HG02885 (cell line): ENCODE measurements around the gene HSBP1L1.

Experiments used
- ATAC-seq: cut with Tn5 transposase; IDR thresholded peaks from one replicate; pipeline ENCODE4 v1.9.1; 2021; ENCODE audit warnings: mild to moderate bottlenecking; ENCODE audit not compliant: unreplicated experiment, poor library complexity

HSBP1L1 gene

DNA sequence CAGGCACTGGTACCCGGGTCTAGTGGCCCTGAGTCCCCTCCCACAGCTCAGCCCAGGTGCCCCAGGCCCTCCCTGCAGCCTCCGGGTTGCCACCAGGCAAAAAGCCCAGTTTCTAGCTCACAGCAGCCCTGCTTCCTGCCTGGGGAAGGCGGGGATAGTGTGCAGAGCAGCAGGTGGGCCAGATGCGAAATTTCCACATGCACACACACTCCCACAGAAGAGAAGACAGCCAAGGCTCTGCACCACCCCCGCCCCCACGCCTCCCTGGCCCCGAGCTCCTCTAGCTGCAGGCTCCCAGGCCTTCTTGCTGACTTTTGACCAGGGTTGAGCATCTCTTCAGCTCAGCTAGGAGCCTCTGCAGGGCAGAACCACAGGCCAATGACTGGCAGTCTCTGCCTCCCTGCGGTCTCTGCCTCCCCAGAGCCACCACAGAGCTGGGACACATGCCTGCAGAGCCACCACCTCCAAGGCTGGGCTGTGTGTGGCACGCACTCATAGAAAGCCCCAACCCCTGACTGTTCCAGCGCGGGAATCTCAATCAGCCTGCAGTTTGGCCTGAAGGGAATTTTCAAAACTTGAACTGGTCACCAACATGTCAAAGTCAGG lies 20.2 kb upstream of the HSBP1L1 start:
- ATAC-seq = peak; percentile 59

DNA sequence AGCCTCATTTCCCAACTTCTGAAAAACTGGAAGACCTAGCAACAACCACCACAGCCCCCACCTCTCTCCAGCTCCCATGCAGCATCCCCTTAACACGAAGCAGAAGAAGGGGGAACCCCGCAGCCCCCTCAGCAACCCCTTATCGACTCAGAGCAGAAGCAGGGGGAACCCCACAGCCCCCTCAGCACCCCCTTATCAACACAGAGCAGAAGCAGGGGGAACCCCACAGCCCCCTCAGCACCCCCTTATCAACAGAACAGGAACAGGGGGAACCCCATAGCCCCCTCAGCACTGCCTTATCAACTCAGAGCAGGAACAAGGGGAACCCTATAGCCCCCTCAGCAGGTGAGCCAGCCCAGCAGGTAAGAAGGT lies 19.7 kb upstream of the HSBP1L1 start:
- peak; percentile 24 for ATAC-seq

DNA sequence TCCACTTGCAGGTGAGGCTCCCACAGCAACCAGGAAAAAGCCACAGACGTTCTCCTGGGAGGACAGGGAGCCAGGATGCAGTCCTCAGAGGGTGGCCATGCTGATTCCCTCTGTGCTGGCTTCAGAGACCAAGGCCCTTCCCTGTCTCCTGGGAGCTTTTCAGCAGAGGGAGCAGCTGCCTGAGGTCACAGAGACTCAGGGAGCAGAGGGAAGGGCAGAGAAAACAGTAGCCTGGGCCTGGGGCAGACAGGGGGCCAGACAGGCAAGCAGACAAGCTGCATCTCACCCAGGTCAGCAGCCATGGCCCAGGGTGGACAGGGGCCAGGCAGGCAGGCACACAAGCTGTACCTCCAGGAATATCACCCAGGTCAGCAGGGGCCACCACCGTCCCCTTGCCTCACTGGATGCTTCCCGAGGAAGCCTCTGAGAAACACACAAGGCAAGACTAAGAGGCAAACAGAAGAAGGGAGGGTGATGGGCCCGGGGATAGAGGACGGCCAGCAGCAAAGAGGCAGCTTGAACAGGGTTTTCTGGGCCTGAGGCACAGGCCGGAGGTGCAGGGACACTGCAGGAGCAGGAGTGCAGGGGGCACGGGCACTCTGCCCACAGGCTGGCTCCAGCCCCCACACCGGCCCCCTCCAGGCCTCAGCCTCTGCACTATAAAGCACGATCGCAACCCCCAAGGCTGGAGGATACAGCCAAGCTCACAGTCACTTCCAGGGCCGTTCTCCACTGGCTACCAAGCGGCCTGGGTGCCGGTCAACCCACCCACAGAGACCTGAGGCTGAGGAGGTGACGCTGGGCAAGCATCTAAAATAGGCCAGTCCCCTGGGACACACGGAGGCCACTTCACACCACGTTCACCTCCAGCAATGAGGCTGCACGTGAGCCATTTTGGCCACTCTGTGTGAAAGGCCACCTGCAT lies 19.1 kb upstream of the HSBP1L1 start:
- no peak for ATAC-seq

DNA sequence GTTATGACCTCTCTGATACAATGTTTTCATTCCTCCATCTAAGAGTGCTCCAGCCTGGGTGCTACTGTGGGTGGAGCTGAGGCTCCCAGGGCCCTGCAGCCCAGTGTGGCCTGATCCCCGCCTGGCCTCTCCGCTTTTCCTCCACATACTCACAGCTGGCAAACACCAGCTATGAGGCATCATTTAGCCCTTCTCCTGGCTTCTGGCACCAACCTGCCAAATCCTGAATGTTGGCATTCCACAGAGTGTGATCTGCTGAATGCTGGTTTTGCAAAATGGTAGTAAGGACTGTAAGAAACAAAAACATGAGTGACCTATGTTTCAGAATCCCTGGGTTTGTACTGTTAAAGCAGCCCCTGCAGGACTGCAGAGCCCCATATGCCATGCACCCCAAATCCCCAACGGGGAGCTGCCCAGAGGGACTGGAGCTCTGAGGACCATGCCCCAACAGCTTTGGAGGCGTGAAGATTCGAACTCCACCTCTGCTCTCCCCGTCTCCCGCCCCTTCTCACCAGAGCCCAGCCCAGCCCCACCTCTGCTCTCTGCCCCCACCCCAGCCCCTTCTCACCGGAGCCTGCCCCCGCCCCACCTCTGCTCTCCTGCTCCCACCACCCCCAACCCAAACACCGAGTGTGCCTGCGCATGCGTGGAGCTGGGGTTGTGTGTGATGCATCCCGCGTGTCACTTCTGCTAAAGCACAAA lies 17.2 kb upstream of the HSBP1L1 start:
- ATAC-seq = no peak

DNA sequence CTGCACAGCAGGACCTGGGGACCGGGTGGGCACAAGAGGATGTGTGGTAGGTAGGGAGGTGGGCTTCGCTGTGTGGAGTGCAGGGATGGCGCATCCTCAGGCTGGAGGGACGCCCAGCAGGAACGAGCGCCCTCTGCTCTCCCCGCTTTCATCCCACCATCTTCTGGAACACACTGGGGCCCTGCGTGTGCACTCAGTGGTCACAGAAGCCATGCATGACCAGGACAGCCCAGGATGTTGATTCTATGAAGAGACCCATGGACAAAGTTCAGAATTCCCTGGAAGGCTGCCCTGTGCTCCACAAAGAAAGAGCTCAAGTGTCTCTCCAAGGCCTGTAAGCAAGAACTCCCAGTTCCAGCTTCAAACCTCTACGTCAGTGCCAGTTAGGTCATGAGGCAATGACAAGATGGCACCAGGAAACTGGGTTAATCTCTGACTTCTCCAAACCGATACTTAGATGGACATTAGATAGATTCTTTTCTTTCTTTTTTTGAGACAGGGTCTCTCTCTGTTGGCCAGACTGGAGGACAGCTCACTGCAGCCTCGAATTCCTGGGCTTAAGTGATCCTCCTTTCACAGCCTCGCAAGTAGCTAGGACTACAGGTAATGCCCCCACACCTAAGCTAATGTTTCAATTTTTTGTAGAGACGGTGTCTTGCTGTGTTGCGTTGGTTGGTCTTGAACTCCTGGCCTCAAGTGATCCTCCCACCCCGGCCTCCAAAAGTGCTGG lies 16.4 kb upstream of the HSBP1L1 start:
- no peak for ATAC-seq

DNA sequence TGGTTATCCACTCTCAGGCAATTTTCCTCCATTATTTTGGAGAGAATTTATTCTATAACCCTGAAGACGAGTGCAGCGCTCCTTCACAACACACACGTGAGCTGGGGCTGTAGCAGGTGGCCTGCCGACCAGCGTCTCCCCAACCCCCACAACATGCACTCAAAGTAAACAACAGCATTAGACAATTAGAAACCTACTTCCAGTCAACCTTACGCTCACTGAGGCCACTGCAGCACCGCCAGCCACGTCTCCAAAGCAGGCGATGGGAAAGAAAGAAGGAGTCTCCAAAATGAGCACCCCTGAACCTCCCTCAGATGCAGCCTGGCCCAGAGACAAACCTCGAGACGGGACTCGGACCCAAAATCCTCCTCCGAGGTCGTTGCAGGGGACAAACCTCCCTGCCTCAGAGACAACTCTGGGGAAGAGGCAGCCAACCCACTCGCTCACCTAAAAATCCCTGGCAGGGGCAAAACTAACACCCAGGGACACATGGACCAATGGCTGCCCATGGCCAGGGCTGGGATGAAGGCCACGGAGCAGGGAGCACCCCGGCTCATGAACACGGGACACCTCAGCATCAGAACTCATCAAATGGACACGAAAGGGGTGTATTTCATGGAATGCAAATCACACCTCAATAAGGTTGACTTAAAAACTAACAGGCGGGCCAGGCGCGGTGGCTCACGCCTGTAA lies 15.6 kb upstream of the HSBP1L1 start:
- no peak for ATAC-seq

DNA sequence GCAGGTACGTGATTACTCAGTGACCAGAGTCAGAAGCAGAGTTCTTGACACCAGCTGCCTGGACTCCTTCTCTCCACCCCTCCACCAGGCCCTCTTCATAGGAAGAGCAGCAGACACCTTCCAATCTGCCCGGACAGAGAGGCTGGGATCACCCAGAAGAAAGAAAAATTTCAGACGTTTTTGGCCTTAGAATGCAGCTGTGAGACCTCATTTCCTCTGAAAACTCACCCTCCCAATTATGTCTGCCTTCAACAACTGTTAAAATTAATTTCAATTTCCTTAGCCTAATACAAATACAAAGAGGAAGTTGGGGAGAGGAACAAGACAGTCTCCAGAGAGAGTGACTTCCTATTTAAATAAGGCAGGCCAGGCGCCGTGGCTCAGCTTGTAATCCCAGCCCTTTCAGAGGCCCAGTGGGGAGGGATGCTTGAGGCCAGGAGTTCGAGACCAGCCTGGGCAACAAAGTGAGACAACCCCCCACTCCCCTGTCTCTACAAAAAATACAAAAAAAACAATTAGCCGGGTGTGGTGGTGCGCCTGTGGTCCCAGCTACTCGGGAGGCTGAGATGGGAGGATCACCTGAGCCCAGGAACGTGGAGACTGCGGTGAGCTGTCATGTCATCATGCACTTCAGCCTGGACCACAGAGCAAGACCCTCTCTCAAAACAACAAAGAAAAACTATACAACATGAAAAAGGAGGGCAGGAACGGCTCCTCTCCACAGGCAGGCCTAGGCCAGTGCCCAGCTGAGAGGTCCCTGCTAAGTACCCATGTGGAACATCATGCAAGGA lies 14.6 kb upstream of the HSBP1L1 start:
- no peak for ATAC-seq

DNA sequence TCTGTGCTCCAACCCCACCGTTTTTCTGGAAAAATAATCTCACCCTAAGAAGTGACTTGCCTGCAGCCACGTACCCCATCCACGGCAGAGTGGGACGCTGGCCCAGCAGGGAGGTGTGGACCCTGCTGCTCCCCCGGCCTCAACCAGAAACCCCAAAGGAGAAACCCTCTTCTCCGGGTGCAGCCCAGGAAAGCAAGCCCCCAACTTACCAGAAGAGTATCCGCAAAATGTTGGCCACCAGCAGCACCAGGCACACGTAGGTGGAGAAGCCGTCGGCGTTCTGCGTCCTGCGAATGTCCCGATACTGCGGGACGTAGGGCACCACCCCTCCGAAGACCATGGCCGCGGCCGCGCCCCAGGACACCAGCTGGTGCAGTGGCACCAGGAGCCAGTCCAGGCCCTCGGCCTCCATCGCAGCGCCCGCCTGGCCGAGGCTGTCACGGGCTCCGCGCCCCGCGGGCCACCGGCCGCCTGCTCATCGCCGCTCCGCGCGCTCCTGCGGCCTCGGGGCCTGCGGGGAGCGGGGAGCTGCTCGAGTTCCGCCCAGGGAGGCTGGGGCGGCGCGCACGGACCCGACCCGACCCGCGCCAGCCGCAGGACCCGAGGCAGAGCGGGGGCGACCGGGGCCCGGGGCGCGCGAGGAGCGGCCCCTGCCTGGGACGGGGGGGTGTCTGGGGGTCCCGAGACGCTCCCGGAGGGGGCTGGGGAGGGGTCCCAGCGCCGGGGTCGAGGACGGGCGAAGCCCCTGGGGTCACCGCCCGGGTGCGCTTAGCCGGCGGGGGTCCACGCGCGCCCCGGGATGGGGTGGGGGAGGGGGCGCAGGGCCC lies 13.7 kb upstream of the HSBP1L1 start:
- ATAC-seq = peak; percentile 27

DNA sequence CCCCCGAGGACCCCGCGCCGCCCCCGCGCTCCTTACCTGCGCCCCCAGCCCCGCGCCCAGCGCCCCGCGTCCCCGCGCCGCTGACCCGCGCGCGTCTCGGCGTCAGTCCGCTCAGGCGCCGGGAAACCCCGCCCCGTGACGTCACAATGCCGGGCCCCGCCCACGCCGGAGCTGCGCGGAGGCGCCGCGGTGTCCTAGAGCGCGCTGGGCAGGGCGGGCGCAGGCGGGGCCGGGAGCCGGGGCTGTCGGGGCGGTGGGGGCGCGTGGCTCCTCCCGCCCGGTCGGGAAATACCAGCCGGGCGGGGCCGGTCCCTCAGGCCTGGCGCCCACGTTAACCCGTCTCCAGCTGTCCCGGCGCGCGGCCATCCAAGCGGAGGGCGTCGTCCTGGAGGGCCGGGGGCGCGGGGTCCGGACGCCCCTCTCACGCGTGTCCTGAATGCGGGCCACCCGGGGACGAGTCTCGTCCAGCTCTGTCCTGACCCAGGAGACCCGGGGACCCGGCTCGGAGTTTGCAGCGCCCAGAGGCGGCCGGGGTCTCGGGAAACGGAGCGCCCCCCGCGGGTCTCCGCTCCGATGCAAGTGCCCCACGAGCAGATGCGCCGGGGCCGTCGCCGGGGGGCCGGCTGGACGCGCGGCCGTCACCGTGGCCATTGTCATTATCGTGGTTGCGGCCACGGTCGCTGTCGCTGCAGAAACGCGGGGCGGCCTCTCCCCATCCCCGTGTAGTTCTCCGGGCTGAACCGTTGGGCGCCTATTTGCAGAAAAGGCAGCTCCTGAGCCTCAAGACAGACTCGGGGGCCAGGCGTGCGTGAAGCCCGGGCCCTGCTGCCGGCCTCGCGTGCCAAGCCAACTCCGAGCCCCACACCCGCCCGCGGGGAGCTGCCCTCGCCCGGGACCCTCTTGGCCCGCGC lies 12.6 kb upstream of the HSBP1L1 start, which contains the start of gene SLC66A2:
Gene SLC66A2 (minus strand): TSS at position 109 of the 911 bp plus-strand sequence. CDS start 727 bp downstream, outside the sequence.
- peak; percentile 86 for ATAC-seq

DNA sequence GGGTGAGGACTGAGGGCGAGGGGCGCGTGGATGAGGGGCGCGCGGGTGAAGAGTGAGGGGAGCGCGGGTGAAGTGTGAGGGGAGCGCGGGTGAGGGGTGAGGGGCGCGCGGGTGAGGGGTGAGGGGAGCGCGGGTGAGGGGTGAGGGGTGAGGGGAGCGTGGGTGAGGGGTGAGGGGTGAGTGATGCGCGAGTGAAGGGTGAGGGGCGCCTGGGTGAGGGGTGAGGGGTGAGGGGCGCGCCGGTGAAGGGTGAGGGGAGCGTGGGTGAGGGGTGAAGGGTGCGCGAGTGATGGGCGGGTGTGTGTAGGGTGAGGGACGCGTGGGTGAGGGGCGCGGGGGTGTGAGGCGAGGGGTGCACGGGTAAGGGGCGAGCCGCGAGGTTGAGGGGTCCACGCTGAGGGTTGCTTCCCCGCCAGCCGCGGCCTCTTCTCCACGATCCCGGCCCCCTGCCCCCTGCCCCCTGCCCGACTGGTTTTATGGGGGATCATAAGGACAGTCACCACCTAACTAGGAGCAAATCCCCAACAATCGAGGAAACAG lies 11.9 kb upstream of the HSBP1L1 start:
- no peak for ATAC-seq

DNA sequence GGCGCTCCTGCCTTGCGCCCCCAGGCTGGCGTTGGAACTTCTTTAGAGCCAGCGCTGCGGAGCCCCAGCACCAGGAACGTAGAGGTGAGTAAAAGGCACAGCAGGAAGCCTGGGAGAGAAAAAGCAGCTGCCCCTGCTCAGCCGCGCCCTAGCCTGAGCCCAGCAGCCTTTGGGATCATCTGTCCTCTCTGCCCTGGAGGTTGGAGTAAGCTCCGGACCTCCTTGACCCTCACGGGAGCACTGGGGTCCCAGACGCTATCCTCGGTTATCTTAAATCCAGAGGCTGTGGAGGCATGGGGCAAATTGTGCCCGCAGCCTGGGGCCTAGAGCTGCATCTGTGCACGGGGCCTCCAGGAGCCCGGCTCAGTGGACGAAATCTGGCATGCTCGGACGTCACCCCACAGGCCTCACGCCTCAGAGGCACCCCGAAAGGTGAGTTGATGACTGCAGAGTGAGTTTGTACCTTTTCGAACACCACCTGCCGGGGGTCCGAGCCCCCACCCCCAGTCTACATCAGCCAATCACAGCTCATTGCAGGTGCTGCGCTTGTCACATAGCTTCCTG lies 11.4 kb upstream of the HSBP1L1 start:
- ATAC-seq = no peak

DNA sequence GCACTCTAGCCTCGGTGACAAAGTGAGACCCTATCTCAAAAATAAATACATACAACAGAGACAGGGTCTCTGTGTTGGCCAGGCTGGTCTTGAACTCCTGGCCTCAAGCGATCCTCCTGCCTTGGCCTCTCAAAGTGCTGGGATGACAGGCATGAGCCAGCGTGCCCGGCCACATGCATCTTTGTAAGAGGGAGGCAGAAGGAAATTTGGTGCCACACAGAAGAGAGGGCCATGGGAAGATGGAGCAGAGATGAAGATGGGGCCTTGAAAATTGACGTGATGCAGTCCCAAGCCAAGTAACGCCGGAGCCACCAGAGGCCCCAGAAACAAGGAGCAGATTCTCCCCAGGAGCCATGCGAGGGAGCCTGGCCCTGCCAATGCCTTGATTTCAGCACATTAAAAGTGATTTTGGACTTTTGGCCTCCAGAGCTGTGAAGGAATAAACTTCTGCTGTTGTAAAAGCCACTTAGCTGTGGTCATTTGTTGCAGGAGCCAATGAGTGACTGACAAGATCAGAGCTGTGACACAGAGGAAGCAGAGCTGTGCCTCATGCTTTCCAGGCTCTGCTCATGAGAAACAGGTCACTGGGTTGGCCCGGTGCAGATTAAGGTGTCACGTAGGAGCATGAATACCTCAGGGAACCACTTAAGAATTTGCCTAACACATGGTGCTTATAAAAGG lies 10.3 kb upstream of the HSBP1L1 start:
- ATAC-seq = no peak

DNA sequence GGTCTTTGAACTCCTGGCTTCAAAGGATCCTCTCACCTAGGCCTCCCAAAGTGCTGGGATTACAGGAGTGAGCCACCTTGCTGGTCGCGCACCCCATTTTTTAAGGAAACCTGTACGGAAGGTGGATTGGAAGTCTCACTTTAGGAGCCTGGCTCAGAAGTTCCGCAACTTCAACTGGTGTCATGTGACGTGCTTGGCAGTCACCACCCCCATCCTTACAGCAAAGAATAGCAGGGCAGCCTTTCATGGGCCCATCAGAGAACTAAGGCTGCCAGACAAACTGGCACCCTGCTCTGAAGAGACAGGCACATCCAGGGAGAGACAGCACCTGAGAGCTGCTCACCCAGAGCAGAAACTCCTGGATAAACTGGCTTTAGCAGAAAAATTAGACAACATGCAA lies 9.7 kb upstream of the HSBP1L1 start:
- no peak for ATAC-seq

DNA sequence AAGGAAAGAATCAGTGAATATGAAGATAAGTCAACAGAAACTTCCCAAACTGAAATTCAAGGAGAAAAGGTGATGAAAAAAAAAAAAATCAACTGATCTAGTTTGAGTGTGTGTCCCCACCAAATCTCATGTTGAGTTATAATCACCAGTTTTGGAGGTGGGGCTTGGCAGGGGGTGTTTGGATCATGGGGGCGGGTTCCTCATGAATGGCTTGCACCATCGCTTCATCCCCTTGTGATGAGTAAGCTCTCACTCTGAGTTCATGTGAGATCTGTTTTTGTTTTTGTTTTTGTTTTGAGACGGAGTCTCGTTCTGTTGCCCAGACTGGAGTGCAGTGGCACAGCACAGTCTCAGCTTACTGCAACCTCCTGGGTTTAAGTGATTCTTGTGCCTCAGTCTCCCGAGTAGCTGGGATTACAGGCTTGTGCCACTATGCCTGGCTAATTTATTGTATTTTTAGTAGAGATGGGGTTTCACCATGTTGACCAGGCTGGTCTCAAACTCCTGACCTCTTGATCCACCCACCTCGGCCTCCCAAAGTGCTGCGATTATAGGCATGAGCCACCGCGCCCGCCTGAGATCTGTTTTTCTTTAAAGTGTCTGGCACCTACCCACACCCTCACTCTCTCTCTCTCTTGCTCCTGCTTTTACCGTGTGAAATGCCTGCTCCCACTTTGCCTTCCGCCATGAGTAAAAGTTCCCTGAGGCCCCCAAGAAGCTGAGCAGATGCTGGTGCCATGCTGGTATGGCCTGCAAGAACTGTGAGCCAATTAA lies 9.0 kb upstream of the HSBP1L1 start:
- no peak for ATAC-seq

DNA sequence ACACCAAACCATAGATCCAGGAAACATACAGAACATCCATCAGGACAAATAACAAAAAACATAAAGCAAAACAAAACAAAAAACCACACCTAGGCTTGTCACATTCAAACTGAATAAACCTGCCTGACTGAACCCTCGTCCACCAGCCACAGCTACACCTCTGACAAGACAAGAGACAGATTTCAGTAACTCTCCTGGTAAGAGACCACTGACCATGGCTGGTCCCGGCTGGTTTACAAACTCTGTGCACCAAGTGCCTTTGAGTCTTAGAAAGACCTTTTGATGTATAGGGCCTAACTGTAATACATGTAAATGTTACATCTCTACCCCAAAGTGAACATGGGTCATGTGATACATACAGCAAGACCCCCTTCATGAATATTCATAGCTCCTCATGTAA lies 8.2 kb upstream of the HSBP1L1 start:
- no peak for ATAC-seq
